HepG2 (cell line): ENCODE results near the gene C7orf57. TPM values are rescaled to one million over a fixed set of nuclear protein-coding genes. Genes with fewer than 3 reads are reported as not detected.

Experiments
- ATAC-seq: fragments of 200-7000 bp; cut with Tn5 transposase; 3 replicates; pipeline ENCODE4 v1.9.1; 2020; ENCODE audit warnings: mild to moderate bottlenecking, moderate library complexity
- BruUV-seq: library from RNA; stranded (reverse); fragments of 400-500 nt; replicated peaks from 2 replicates; lab custom pipeline; 2021; lab: Mats Ljungman, UMichigan
- CTCF ChIA-PET: fragments of 300-600 bp; formaldehyde crosslinking; extraction: SDS; loops from one replicate; lab custom pipeline; 2021; ENCODE audit warnings: low total read pairs, inconsistent platforms, low intra/inter-chr PET ratio; lab: Yijun Ruan, JAX
- POLR2A ChIA-PET: fragments of 350-600 bp; sonication (Branson Sonifier 250); formaldehyde crosslinking; loops from one replicate; lab custom pipeline; 2020; ENCODE audit warnings: antibody characterized with exemption, inconsistent platforms; lab: Yijun Ruan, JAX
- DNase-seq: peaks from one replicate; pipeline ENCODE4 v3.0.0-alpha.2; 2015; ENCODE audit warnings: low spot score
- FAIRE-seq: peaks from 3 replicates; lab custom pipeline; 2011; peaks lifted over from hg19 to GRCh38; lab: Jason Lieb, UNC
- H2AFZ ChIP-seq: one replicate; pipeline ENCODE4 v1.6.1; 2011; ENCODE audit warnings: low read length, inconsistent platforms
- H3K27ac ChIP-seq: fragments of 300-600 bp; 3 replicates; pipeline ENCODE4 v1.8.0; 2011; ENCODE audit warnings: mixed run types, mild to moderate bottlenecking, mixed read lengths, low read length, inconsistent platforms; ENCODE audit not compliant: insufficient read depth; ENCODE audit errors: extremely low read length
- H3K27me3 ChIP-seq, 2 experiments: fragments of 200-600 bp in 1 of 2; 2 replicates in 1 of 2; 3 replicates in 1 of 2; pipeline versions ENCODE4 v1.6.0 to v1.8.0; 2011; ENCODE audit warnings: low read length in 2 of 2, mild to moderate bottlenecking in 2 of 2, moderate library complexity in 2 of 2, inconsistent platforms in 1 of 2; ENCODE audit not compliant: insufficient read depth in 2 of 2, control insufficient read depth in 1 of 2
- H3K36me3 ChIP-seq, 2 experiments: fragments of 200-600 bp in 1 of 2; replicated peaks in 1 of 2; 2 replicates in 1 of 2; 3 replicates in 1 of 2; pipeline versions ENCODE4 v1.5.1 to v1.8.0; 2011; ENCODE audit warnings: low read length in 2 of 2, inconsistent platforms in 1 of 2; ENCODE audit not compliant: insufficient read depth in 2 of 2, control insufficient read depth in 1 of 2
- H3K4me1 ChIP-seq: 2 replicates; pipeline ENCODE4 v1.5.1; 2012; ENCODE audit warnings: low read length, inconsistent platforms; ENCODE audit not compliant: insufficient read depth
- H3K4me2 ChIP-seq: 2 replicates; pipeline ENCODE4 v1.6.0; 2011; ENCODE audit warnings: low read depth, low read length, inconsistent platforms
- H3K4me3 ChIP-seq, 3 experiments: fragments of 200-600 bp in 1 of 3; sonication (generic), shearing (Covaris generic) in 1 of 3; replicated peaks in 1 of 3; 2 replicates each; pipeline ENCODE4 v1.5.1; 2011 to 2016; ENCODE audit warnings: low read length in 3 of 3, inconsistent platforms in 2 of 3, low read depth in 2 of 3, mild to moderate bottlenecking in 2 of 3, control low read depth in 1 of 3, mixed read lengths in 1 of 3; ENCODE audit not compliant: insufficient read depth in 1 of 3
- H3K79me2 ChIP-seq: one replicate; pipeline ENCODE4 v1.6.1; 2011; ENCODE audit warnings: low read length, inconsistent platforms; ENCODE audit not compliant: insufficient read depth
- H3K9ac ChIP-seq: 2 replicates; pipeline ENCODE4 v1.6.0; 2011; ENCODE audit warnings: mild to moderate bottlenecking, low read depth, low read length, inconsistent platforms; ENCODE audit not compliant: insufficient read depth
- H3K9me3 ChIP-seq: 2 replicates; pipeline ENCODE4 v1.5.1; 2012; ENCODE audit warnings: mild to moderate bottlenecking, low read length
- H4K20me1 ChIP-seq: 2 replicates; pipeline ENCODE4 v1.6.0; 2011; ENCODE audit warnings: inconsistent platforms, mild to moderate bottlenecking, low read length, moderate library complexity; ENCODE audit not compliant: insufficient read depth
- BCL6 ChIP-seq: IDR thresholded peaks from 2 replicates; pipeline ENCODE4 v1.6.1; 2016; ENCODE audit warnings: missing genetic modification reagents, missing compliant biosample characterization
- LCORL ChIP-seq, 2 experiments: fragments of 450-650 bp in 1 of 2; sonication (generic) in 1 of 2; formaldehyde crosslinking in 1 of 2; IDR thresholded peaks; 2 replicates each; pipeline versions ENCODE4 v1.5.0 to v1.6.1; 2017 to 2020; ENCODE audit warnings: antibody characterized with exemption in 1 of 2, missing genetic modification reagents in 1 of 2
- SOX6 ChIP-seq, 2 experiments: fragments of 450-650 bp in 1 of 2; sonication (generic) in 1 of 2; formaldehyde crosslinking in 1 of 2; IDR thresholded peaks; 2 replicates each; pipeline versions ENCODE4 v1.4.0 to v1.6.1; 2017 to 2020; ENCODE audit warnings: antibody characterized with exemption in 1 of 2, mild to moderate bottlenecking in 1 of 2, missing genetic modification reagents in 1 of 2
- ZBTB21 ChIP-seq: sonication (generic); formaldehyde crosslinking; IDR thresholded peaks from 2 replicates; pipeline ENCODE4 v1.4.0; 2020; ENCODE audit warnings: missing genetic modification reagents
- WGBS: methylation state at CpG from one replicate; pipeline ENCODE4 v1.1.6; 2017; ENCODE audit warnings: low lambda C conversion rate; 5-methylcytosine and 5-hydroxymethylcytosine counted together
- in situ Hi-C: cut with HindIII; loops from 2 replicates; pipeline ENCODE4 v1.10.0; 2017; ENCODE audit warnings: low pct_unique_long_range_greater_than_20kb; ENCODE audit not compliant: extremely low pct_ligation_motif_present
- intact Hi-C: fragments of 100-400 bp; cut with micrococcal nuclease; formaldehyde crosslinking; loops from one replicate; pipeline ENCODE4 v1.10.0; 2022; ENCODE audit not compliant: unreplicated experiment
- polyA plus RNA-seq, 8 experiments: library from polyadenylated mRNA; depleted of rRNA in 3 of 8; stranded (reverse) in 7 of 8; unstranded in 1 of 8; fragments of >200 nt; fragmentation: Illumina TruSeq in 4 of 8; extraction: Trizol in 4 of 8; gene quantifications; 2 replicates each; pipeline versions ENCODE4 v1.2.1 to v1.2.3, GENCODE V29; 2011 to 2016; ENCODE audit warnings: low read depth in 4 of 8, missing spikeins in 1 of 8, mixed read lengths in 1 of 8; ENCODE audit not compliant: insufficient read depth in 1 of 8
- total RNA-seq, 5 experiments: library from RNA; depleted of rRNA; stranded (reverse); fragments of >200 nt; fragmentation: Illumina TruSeq; extraction: Trizol; gene quantifications; 2 replicates each; pipeline ENCODE4 v1.2.3, GENCODE V29; 2016; ENCODE audit warnings: low read depth in 1 of 5
- TF ChIP-seq, protein P1 (sequence below): sonication (generic); formaldehyde crosslinking; IDR thresholded peaks from 2 replicates; pipeline ENCODE4 v1.4.0; 2020; ENCODE audit warnings: missing genetic modification reagents

The C7orf57 gene
- total and polyA plus RNA-seq, 2 of the 13 experiments (the other 11 are each of a cell fraction or from before 2014, with no cell fraction given): not detected

DNA sequence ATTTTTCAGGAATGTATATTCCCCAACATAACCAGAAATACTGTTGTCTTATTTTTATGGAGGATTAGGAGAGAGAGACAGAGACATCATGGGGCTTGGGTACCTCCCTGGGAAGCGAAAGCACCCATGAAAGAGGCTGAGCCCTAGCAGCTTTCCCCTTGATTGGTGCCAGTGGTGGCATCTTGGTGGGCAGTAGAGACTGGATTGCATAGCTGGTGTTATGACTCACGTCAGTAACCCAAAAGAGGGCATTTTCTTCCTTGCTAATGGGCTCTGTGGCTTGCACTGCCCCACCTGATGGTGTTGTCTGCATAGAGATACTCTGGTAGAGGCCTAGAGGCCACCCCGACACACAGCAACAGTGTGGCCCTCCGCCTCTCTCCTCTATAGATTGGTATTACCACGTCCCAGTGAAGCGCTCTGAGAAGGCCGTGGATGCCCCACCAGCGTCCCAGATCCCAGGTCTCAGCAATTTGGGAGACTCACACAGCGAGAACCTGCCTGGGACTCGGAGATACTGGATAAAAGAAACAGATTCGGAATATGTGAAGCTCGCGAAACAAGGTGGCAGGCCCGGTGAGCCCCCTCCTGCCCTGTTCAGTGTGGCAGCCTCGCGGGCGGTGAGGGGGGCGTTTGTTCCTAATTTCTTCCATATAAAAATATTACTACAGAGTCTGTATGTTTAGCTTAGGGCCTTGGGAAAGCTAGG, 5.8 kb downstream of the C7orf57 start (continued):
- TF ChIP-seq, protein P1, sequence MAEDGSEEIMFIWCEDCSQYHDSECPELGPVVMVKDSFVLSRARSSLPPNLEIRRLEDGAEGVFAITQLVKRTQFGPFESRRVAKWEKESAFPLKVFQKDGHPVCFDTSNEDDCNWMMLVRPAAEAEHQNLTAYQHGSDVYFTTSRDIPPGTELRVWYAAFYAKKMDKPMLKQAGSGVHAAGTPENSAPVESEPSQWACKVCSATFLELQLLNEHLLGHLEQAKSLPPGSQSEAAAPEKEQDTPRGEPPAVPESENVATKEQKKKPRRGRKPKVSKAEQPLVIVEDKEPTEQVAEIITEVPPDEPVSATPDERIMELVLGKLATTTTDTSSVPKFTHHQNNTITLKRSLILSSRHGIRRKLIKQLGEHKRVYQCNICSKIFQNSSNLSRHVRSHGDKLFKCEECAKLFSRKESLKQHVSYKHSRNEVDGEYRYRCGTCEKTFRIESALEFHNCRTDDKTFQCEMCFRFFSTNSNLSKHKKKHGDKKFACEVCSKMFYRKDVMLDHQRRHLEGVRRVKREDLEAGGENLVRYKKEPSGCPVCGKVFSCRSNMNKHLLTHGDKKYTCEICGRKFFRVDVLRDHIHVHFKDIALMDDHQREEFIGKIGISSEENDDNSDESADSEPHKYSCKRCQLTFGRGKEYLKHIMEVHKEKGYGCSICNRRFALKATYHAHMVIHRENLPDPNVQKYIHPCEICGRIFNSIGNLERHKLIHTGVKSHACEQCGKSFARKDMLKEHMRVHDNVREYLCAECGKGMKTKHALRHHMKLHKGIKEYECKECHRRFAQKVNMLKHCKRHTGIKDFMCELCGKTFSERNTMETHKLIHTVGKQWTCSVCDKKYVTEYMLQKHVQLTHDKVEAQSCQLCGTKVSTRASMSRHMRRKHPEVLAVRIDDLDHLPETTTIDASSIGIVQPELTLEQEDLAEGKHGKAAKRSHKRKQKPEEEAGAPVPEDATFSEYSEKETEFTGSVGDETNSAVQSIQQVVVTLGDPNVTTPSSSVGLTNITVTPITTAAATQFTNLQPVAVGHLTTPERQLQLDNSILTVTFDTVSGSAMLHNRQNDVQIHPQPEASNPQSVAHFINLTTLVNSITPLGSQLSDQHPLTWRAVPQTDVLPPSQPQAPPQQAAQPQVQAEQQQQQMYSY: no peak
- TF ChIP-seq, all 625 proteins: peak for 0

DNA sequence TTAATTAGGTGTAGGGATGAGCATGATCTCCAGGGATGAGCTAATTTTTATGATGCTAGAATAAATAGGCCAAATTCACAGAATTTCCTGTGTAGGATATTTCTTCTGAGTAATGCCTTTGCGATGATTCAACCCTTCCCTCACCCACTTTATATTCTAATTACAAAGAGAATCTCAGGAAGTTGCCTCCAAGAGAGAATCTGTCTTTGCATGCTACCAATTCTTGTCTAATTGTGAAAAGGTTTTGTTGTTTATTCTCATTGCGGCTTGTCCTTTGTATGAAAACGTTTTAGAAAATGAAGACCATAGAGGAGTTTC, 6.3 kb downstream of the C7orf57 start:
- POLR2A ChIA-PET: no interaction called here
- Histone ChIP-seq H3K4me1 (no peaks in the 10 kb centered on the region), H3K4me2 (no peak overlapping the region), H3K9me3 (no peaks in the 10 kb centered on the region), H3K9ac (no peak overlapping the region), H3K4me3 (no peak overlapping the region), H3K27ac (no peak overlapping the region), H3K36me3 (no peaks in the 10 kb centered on the region), H3K79me2 (no peaks in the 10 kb centered on the region), H2AFZ (no peak overlapping the region), H3K27me3 (peaks cover 6 to 63% of the 10 kb centered on the region in 2 experiments; a peak in 4 of 5 replicates), H4K20me1 (no peaks in the 10 kb centered on the region)
- TF ChIP-seq SOX6 (IDR thresholded peaks at IDR 0.05) (no peak), SOX6 (CRISPR knock-in tag; IDR thresholded peaks at IDR 0.05) (no peak), LCORL (IDR thresholded peaks at IDR 0.05) (no peak), LCORL (CRISPR knock-in tag; IDR thresholded peaks at IDR 0.05) (no peak), BCL6 (CRISPR knock-in tag) (no peak), ZBTB21 (CRISPR knock-in tag) (no peak)
- intact Hi-C loops (no loop called here), in situ Hi-C loops (no loop called here)
- FAIRE-seq: no peak
- ATAC-seq: no peak
- DNase-seq: no peak
- CTCF ChIA-PET: no interaction called here
- no TSS peak for BruUV-seq
- 12% methylated on average over 3 of the region's 3 CpGs for WGBS
